ENCODE results near the gene UBN1.

The UBN1 gene

GRCh38 chr16:4880006-4880580 lies 32.8 kb downstream of the UBN1 start:
- H3K36me3 ChIP-seq (ENCODE audit: insufficient read depth, insufficient read length, low read length) = peaks cover 98% of the 10 kb centered on the region
- no peak overlapping the region for H3K9ac ChIP-seq (ENCODE audit: insufficient read length, low read depth)
- H3K9me3 ChIP-seq (ENCODE audit: insufficient read depth, low read length) = no peaks in the 10 kb centered on the region
- no peaks in the 10 kb centered on the region for H3K27me3 ChIP-seq (ENCODE audit: insufficient read depth, insufficient read length)
- peaks cover 4% of the 10 kb centered on the region for H3K4me1 ChIP-seq (ENCODE audit: insufficient read depth, insufficient read length)
- TF ChIP-seq YY1 (IDR thresholded peaks at IDR 0.05; ENCODE audit: insufficient read depth, insufficient read length) = no peak
- H3K4me3 ChIP-seq (ENCODE audit: insufficient read length, low read depth) = no peak overlapping the region
- DNase-seq (ENCODE audit: low read depth, low spot score) = no peak

- Histone ChIP-seq H3K9ac (ENCODE audit: insufficient read length, low read depth) (no peak overlapping the region), H3K36me3 (ENCODE audit: insufficient read depth, insufficient read length, low read length) (peaks cover 99% of the 10 kb centered on the region), H3K27me3 (ENCODE audit: insufficient read depth, insufficient read length) (no peaks in the 10 kb centered on the region), H3K4me1 (ENCODE audit: insufficient read depth, insufficient read length) (peaks cover 4% of the 10 kb centered on the region), H3K4me3 (ENCODE audit: insufficient read length, low read depth) (no peak overlapping the region), H3K9me3 (ENCODE audit: insufficient read depth, low read length) (no peaks in the 10 kb centered on the region)
- no peak for DNase-seq (ENCODE audit: low read depth, low spot score)
- no peak for TF ChIP-seq YY1 (IDR thresholded peaks at IDR 0.05; ENCODE audit: insufficient read depth, insufficient read length)
- TF ChIP-seq ZNF274 (IDR thresholded peaks at IDR 0.05; ENCODE audit: low read depth, low read length) = no peak
- TF ChIP-seq SUZ12 (IDR thresholded peaks at IDR 0.05; ENCODE audit: extremely low read depth, insufficient read depth, insufficient read length) = no peak
These were observed 34.8 kb downstream of the UBN1 start for GRCh38 chr16:4882000-4882632.

- H3K4me3 ChIP-seq (ENCODE audit: insufficient read length, low read depth) = no peak overlapping the region
- DNase-seq (ENCODE audit: low read depth, low spot score) = no peak
- peaks cover 4% of the 10 kb centered on the region for H3K4me1 ChIP-seq (ENCODE audit: insufficient read depth, insufficient read length)
- peaks cover 99% of the 10 kb centered on the region for H3K36me3 ChIP-seq (ENCODE audit: insufficient read depth, insufficient read length, low read length)
- H3K27me3 ChIP-seq (ENCODE audit: insufficient read depth, insufficient read length) = no peaks in the 10 kb centered on the region
- H3K9ac ChIP-seq (ENCODE audit: insufficient read length, low read depth) = no peak overlapping the region
- TF ChIP-seq ZNF274 (IDR thresholded peaks at IDR 0.05; ENCODE audit: low read depth, low read length) (no peak), SUZ12 (IDR thresholded peaks at IDR 0.05; ENCODE audit: extremely low read depth, insufficient read depth, insufficient read length) (no peak)
- H3K9me3 ChIP-seq (ENCODE audit: insufficient read depth, low read length) = no peaks in the 10 kb centered on the region
These were observed 35.5 kb downstream of the UBN1 start for GRCh38 chr16:4882633-4883285.

- TF ChIP-seq ZNF274 (IDR thresholded peaks at IDR 0.05; ENCODE audit: low read depth, low read length) = no peak
- no peak for TF ChIP-seq YY1 (IDR thresholded peaks at IDR 0.05; ENCODE audit: insufficient read depth, insufficient read length)
- TF ChIP-seq SUZ12 (IDR thresholded peaks at IDR 0.05; ENCODE audit: extremely low read depth, insufficient read depth, insufficient read length) = no peak
- H3K9ac ChIP-seq (ENCODE audit: insufficient read length, low read depth) = no peak overlapping the region
- H3K4me3 ChIP-seq (ENCODE audit: insufficient read length, low read depth) = no peak overlapping the region
- peaks cover 4% of the 10 kb centered on the region for H3K4me1 ChIP-seq (ENCODE audit: insufficient read depth, insufficient read length)
- peaks cover 99% of the 10 kb centered on the region for H3K36me3 ChIP-seq (ENCODE audit: insufficient read depth, insufficient read length, low read length)
- H3K27me3 ChIP-seq (ENCODE audit: insufficient read depth, insufficient read length) = no peaks in the 10 kb centered on the region
- H3K9me3 ChIP-seq (ENCODE audit: insufficient read depth, low read length) = no peaks in the 10 kb centered on the region
- no peak for DNase-seq (ENCODE audit: low read depth, low spot score)
These were observed 36.2 kb downstream of the UBN1 start for GRCh38 chr16:4883501-4883900.

GRCh38 chr16:4884209-4884608 lies 36.9 kb downstream of the UBN1 start:
- Histone ChIP-seq H3K9me3 (ENCODE audit: insufficient read depth, low read length) (no peaks in the 10 kb centered on the region), H3K36me3 (ENCODE audit: insufficient read depth, insufficient read length, low read length) (peaks cover 97% of the 10 kb centered on the region), H3K4me3 (ENCODE audit: insufficient read length, low read depth) (no peak overlapping the region), H3K4me1 (ENCODE audit: insufficient read depth, insufficient read length) (peaks cover 4% of the 10 kb centered on the region), H3K9ac (ENCODE audit: insufficient read length, low read depth) (no peak overlapping the region), H3K27me3 (ENCODE audit: insufficient read depth, insufficient read length) (no peaks in the 10 kb centered on the region)
- TF ChIP-seq ZNF274 (IDR thresholded peaks at IDR 0.05; ENCODE audit: low read depth, low read length) (no peak), YY1 (IDR thresholded peaks at IDR 0.05; ENCODE audit: insufficient read depth, insufficient read length) (no peak), SUZ12 (IDR thresholded peaks at IDR 0.05; ENCODE audit: extremely low read depth, insufficient read depth, insufficient read length) (no peak)
- DNase-seq (ENCODE audit: low read depth, low spot score) = no peak

- no peak overlapping the region for H3K9ac ChIP-seq (ENCODE audit: insufficient read length, low read depth)
- no peaks in the 10 kb centered on the region for H3K27me3 ChIP-seq (ENCODE audit: insufficient read depth, insufficient read length)
- no peak for DNase-seq (ENCODE audit: low read depth, low spot score)
- H3K9me3 ChIP-seq (ENCODE audit: insufficient read depth, low read length) = no peaks in the 10 kb centered on the region
- peaks cover 6% of the 10 kb centered on the region for H3K4me1 ChIP-seq (ENCODE audit: insufficient read depth, insufficient read length)
- no peak overlapping the region for H3K4me3 ChIP-seq (ENCODE audit: insufficient read length, low read depth)
- TF ChIP-seq ZNF274 (IDR thresholded peaks at IDR 0.05; ENCODE audit: low read depth, low read length) = no peak
- TF ChIP-seq SUZ12 (IDR thresholded peaks at IDR 0.05; ENCODE audit: extremely low read depth, insufficient read depth, insufficient read length) = no peak
- TF ChIP-seq YY1 (IDR thresholded peaks at IDR 0.05; ENCODE audit: insufficient read depth, insufficient read length) = no peak
- H3K36me3 ChIP-seq (ENCODE audit: insufficient read depth, insufficient read length, low read length) = peaks cover 98% of the 10 kb centered on the region
These were observed 37.9 kb downstream of the UBN1 start for GRCh38 chr16:4884972-4885874.

GRCh38 chr16:4886151-4886550 lies 38.9 kb downstream of the UBN1 start:
- peaks cover 97% of the 10 kb centered on the region for H3K36me3 ChIP-seq (ENCODE audit: insufficient read depth, insufficient read length, low read length)
- no peaks in the 10 kb centered on the region for H3K27me3 ChIP-seq (ENCODE audit: insufficient read depth, insufficient read length)
- TF ChIP-seq SUZ12 (IDR thresholded peaks at IDR 0.05; ENCODE audit: extremely low read depth, insufficient read depth, insufficient read length) = no peak
- H3K9ac ChIP-seq (ENCODE audit: insufficient read length, low read depth) = no peak overlapping the region
- H3K4me1 ChIP-seq (ENCODE audit: insufficient read depth, insufficient read length) = peaks cover 4% of the 10 kb centered on the region
- DNase-seq (ENCODE audit: low read depth, low spot score) = no peak
- H3K9me3 ChIP-seq (ENCODE audit: insufficient read depth, low read length) = no peaks in the 10 kb centered on the region
- no peak overlapping the region for H3K4me3 ChIP-seq (ENCODE audit: insufficient read length, low read depth)
